H1 (cell line): Measurements from ENCODE around the gene CCDC185. TPM values are rescaled to one million over a fixed set of nuclear protein-coding genes. Genes with fewer than 3 reads are reported as not detected.

ENCODE experiments used
- polyA plus RNA-seq, 7 experiments: library from polyadenylated mRNA; depleted of rRNA in 3 of 7; stranded (reverse) in 5 of 7; unstranded in 2 of 7; fragments of >200 nt in 5 of 7; fragments of 200-250 nt in 2 of 7; gene quantifications; 1 replicate in 5 of 7; 2 replicates in 1 of 7; 4 replicates in 1 of 7; pipeline versions ENCODE4 v1.2.1 to v1.2.3, GENCODE V29; 2011 to 2013; ENCODE audit warnings: missing spikeins in 2 of 7, mixed read lengths in 2 of 7
- total RNA-seq: library from RNA; stranded (reverse); fragmentation: NEBNext Ultra II Directional; extraction: Animal tissue kit (Norgen Biotek cat#: 25700); gene quantifications from 2 replicates; pipeline ENCODE4 v1.2.1, GENCODE V29; 2021
- TF ChIP-seq, protein P1 (sequence below): fragments of 300-600 bp; sonication (generic); IDR thresholded peaks from 2 replicates; pipeline ENCODE4 v1.7.1; 2012; ENCODE audit warnings: low read length, moderate library complexity, mild to moderate bottlenecking, inconsistent platforms; ENCODE audit not compliant: insufficient replicate concordance

The CCDC185 gene
- total and polyA plus RNA-seq, 2 of the 8 experiments (the other 6 are each of a cell fraction or from before 2014, with no cell fraction given), result not detected

- TF ChIP-seq, protein P1, sequence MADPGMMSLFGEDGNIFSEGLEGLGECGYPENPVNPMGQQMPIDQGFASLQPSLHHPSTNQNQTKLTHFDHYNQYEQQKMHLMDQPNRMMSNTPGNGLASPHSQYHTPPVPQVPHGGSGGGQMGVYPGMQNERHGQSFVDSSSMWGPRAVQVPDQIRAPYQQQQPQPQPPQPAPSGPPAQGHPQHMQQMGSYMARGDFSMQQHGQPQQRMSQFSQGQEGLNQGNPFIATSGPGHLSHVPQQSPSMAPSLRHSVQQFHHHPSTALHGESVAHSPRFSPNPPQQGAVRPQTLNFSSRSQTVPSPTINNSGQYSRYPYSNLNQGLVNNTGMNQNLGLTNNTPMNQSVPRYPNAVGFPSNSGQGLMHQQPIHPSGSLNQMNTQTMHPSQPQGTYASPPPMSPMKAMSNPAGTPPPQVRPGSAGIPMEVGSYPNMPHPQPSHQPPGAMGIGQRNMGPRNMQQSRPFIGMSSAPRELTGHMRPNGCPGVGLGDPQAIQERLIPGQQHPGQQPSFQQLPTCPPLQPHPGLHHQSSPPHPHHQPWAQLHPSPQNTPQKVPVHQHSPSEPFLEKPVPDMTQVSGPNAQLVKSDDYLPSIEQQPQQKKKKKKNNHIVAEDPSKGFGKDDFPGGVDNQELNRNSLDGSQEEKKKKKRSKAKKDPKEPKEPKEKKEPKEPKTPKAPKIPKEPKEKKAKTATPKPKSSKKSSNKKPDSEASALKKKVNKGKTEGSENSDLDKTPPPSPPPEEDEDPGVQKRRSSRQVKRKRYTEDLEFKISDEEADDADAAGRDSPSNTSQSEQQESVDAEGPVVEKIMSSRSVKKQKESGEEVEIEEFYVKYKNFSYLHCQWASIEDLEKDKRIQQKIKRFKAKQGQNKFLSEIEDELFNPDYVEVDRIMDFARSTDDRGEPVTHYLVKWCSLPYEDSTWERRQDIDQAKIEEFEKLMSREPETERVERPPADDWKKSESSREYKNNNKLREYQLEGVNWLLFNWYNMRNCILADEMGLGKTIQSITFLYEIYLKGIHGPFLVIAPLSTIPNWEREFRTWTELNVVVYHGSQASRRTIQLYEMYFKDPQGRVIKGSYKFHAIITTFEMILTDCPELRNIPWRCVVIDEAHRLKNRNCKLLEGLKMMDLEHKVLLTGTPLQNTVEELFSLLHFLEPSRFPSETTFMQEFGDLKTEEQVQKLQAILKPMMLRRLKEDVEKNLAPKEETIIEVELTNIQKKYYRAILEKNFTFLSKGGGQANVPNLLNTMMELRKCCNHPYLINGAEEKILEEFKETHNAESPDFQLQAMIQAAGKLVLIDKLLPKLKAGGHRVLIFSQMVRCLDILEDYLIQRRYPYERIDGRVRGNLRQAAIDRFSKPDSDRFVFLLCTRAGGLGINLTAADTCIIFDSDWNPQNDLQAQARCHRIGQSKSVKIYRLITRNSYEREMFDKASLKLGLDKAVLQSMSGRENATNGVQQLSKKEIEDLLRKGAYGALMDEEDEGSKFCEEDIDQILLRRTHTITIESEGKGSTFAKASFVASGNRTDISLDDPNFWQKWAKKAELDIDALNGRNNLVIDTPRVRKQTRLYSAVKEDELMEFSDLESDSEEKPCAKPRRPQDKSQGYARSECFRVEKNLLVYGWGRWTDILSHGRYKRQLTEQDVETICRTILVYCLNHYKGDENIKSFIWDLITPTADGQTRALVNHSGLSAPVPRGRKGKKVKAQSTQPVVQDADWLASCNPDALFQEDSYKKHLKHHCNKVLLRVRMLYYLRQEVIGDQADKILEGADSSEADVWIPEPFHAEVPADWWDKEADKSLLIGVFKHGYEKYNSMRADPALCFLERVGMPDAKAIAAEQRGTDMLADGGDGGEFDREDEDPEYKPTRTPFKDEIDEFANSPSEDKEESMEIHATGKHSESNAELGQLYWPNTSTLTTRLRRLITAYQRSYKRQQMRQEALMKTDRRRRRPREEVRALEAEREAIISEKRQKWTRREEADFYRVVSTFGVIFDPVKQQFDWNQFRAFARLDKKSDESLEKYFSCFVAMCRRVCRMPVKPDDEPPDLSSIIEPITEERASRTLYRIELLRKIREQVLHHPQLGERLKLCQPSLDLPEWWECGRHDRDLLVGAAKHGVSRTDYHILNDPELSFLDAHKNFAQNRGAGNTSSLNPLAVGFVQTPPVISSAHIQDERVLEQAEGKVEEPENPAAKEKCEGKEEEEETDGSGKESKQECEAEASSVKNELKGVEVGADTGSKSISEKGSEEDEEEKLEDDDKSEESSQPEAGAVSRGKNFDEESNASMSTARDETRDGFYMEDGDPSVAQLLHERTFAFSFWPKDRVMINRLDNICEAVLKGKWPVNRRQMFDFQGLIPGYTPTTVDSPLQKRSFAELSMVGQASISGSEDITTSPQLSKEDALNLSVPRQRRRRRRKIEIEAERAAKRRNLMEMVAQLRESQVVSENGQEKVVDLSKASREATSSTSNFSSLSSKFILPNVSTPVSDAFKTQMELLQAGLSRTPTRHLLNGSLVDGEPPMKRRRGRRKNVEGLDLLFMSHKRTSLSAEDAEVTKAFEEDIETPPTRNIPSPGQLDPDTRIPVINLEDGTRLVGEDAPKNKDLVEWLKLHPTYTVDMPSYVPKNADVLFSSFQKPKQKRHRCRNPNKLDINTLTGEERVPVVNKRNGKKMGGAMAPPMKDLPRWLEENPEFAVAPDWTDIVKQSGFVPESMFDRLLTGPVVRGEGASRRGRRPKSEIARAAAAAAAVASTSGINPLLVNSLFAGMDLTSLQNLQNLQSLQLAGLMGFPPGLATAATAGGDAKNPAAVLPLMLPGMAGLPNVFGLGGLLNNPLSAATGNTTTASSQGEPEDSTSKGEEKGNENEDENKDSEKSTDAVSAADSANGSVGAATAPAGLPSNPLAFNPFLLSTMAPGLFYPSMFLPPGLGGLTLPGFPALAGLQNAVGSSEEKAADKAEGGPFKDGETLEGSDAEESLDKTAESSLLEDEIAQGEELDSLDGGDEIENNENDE, result no peak
Observed at GRCh38 chr1:223426936-223427335, 33.7 kb downstream of the CCDC185 start (continued).
